Thyroid gland (tissue), 4 donors: Measurements from ENCODE around the gene KAZN.

Experiments
- POLR2A ChIP-seq, 2 donors: fragments of 450-650 bp; IDR thresholded peaks; one replicate each; pipeline ENCODE4 v1.6.1; 2017; ENCODE audit warnings: antibody characterized with exemption in 2 of 2, mild to moderate bottlenecking in 2 of 2, moderate library complexity in 1 of 2
- TF ChIP-seq, protein P1 (sequence below), 6 experiments: fragments of 200-600 bp in 3 of 6; fragments of 450-650 bp in 3 of 6; sonication (generic) in 3 of 6; IDR thresholded peaks; one replicate each; pipeline ENCODE4 v1.5.1; 2016 to 2019; ENCODE audit warnings: antibody characterized with exemption in 6 of 6, mild to moderate bottlenecking in 2 of 6, inconsistent platforms in 1 of 6, moderate library complexity in 1 of 6

DNA sequence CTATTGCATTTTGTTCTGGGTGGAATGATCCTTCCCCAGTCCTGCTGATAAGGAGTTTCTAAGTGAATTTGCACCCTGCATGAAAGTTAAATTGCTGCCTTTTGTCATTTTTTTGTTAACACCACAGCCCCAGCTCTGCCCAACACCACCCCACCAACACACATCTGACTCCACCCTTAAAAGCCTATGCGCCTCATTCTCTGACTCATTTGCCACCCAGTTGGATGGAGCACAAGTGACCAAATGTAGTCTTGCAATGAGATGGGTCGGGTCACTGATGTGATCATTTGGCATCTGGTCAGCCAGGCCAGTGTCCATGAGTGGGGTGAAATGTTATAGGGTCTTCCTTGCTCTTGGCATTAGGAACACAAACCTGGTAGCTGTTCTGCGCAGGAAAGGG is 256.8 kb downstream of the KAZN start:
- TF ChIP-seq, protein P1, sequence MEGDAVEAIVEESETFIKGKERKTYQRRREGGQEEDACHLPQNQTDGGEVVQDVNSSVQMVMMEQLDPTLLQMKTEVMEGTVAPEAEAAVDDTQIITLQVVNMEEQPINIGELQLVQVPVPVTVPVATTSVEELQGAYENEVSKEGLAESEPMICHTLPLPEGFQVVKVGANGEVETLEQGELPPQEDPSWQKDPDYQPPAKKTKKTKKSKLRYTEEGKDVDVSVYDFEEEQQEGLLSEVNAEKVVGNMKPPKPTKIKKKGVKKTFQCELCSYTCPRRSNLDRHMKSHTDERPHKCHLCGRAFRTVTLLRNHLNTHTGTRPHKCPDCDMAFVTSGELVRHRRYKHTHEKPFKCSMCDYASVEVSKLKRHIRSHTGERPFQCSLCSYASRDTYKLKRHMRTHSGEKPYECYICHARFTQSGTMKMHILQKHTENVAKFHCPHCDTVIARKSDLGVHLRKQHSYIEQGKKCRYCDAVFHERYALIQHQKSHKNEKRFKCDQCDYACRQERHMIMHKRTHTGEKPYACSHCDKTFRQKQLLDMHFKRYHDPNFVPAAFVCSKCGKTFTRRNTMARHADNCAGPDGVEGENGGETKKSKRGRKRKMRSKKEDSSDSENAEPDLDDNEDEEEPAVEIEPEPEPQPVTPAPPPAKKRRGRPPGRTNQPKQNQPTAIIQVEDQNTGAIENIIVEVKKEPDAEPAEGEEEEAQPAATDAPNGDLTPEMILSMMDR (IDR thresholded peaks at IDR 0.05): no peak
- TF ChIP-seq POLR2A (IDR thresholded peaks at IDR 0.05): no peak
